HG03571 (cell line): ENCODE measurements around the gene FOXO3.

Experiments
- ATAC-seq: cut with Tn5 transposase; IDR thresholded peaks from one replicate; pipeline ENCODE4 v1.9.1; 2021; ENCODE audit not compliant: unreplicated experiment

Gene FOXO3

GRCh38 chr6:108707328-108707976 lies 146.7 kb downstream of the FOXO3 start:
- no peak for ATAC-seq

- ATAC-seq: no peak
These were observed 149.3 kb downstream of the FOXO3 start for GRCh38 chr6:108710030-108710429.

GRCh38 chr6:108710551-108710950 lies 149.8 kb downstream of the FOXO3 start:
- no peak for ATAC-seq

- ATAC-seq: no peak
These were observed 150.4 kb downstream of the FOXO3 start for GRCh38 chr6:108711071-108711470.

GRCh38 chr6:108711826-108712225 lies 151.1 kb downstream of the FOXO3 start:
- no peak for ATAC-seq

- ATAC-seq: no peak
These were observed 152.2 kb downstream of the FOXO3 start for GRCh38 chr6:108712946-108713345.

- no peak for ATAC-seq
These were observed 153.5 kb downstream of the FOXO3 start for GRCh38 chr6:108714101-108714765.

GRCh38 chr6:108714766-108715414 lies 154.2 kb downstream of the FOXO3 start:
- ATAC-seq: no peak

- no peak for ATAC-seq
These were observed 155.1 kb downstream of the FOXO3 start for GRCh38 chr6:108715832-108716231.

GRCh38 chr6:108716801-108717791 lies 156.4 kb downstream of the FOXO3 start:
- no peak for ATAC-seq

- no peak for ATAC-seq
These were observed 158.8 kb downstream of the FOXO3 start for GRCh38 chr6:108719477-108719876.

- ATAC-seq: no peak
These were observed 160.1 kb downstream of the FOXO3 start for GRCh38 chr6:108720827-108721226.

GRCh38 chr6:108721286-108721685 lies 160.6 kb downstream of the FOXO3 start:
- ATAC-seq: no peak

- ATAC-seq: no peak
These were observed 162.9 kb downstream of the FOXO3 start for GRCh38 chr6:108723594-108723993.

GRCh38 chr6:108726726-108727339 lies 166.1 kb downstream of the FOXO3 start:
- no peak for ATAC-seq

GRCh38 chr6:108727966-108728730 lies 167.4 kb downstream of the FOXO3 start:
- ATAC-seq: no peak

GRCh38 chr6:108728826-108729225 lies 168.1 kb downstream of the FOXO3 start:
- ATAC-seq: no peak

GRCh38 chr6:108730635-108731515 lies 170.2 kb downstream of the FOXO3 start:
- no peak for ATAC-seq
